ENCODE data around the gene HS6ST3. TPM values are rescaled to one million over a fixed set of nuclear protein-coding genes. Genes with fewer than 3 reads are reported as not detected.
"Not testable (repeated sequence)": the region's sequence is repeated elsewhere in the genome, so short reads cannot be mapped to it uniquely, and the experiment has no call there.

Gene HS6ST3
- total RNA-seq (not detected), polyA plus RNA-seq (under 1 TPM in 1 of 3 donors, not detected in 2; 0.03 TPM)
- long read RNA-seq, donor 1, full-length matches to known transcripts, result 1 of 1 reads
- long read RNA-seq, donor 1, partial matches to known transcripts, result 0 of 1 reads
- long read RNA-seq, donor 1, other reads (novel, unspliced or antisense), result 0 of 1 reads
- long read RNA-seq, donor 2, full-length matches to known transcripts, result 1 of 1 reads
- long read RNA-seq, donor 2, partial matches to known transcripts, result 0 of 1 reads
- long read RNA-seq, donor 2, other reads (novel, unspliced or antisense), result 0 of 1 reads

DNA sequence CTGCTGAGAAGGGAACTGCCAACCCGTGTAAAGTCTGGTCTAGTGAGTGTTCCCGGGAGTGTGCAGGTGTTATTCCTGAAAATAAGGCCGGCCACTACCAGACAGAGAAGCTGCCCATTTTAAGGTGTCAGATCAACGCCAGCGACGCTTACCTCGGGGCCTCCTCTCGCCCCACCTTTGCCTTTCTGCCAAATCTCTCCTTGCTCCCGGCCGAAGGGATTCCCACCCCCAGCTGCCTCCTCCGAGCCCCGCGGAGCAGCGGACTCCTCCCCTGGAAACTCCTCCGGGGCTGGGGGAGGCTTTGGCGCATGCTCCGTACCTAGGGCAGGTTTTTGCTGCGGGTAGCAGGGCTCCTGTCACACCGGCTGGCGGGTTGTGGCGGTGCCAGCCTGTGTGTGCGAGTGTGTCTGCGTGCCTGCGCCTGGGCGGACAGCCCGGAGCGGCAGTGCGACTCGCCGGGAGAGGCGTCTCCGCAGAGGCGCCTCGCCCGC lies at the start of gene HS6ST3:
Gene HS6ST3 (plus strand): TSS at position 359 of the 491 bp plus-strand sequence.
- Histone ChIP-seq H3K4me1 (peaks cover 0 to 20% (median 14%) of the 10 kb centered on the region in 6 donors), H3K9me3 (no peaks in the 10 kb centered on the region), H3K36me3 (no peaks in the 10 kb centered on the region), H3K4me3 (peak within 1 kb of the TSS in 7 of 8 donors; percentile 13 to 64 (median 32)), H3K27me3 (replicated peaks in 1 of 7) (peaks cover 3 to 94% (median 57%) of the 10 kb centered on the region in 7 donors), H3K27ac (no peak within 1 kb of the TSS)
- DNase-seq, result no peak
- TF ChIP-seq, protein P1, sequence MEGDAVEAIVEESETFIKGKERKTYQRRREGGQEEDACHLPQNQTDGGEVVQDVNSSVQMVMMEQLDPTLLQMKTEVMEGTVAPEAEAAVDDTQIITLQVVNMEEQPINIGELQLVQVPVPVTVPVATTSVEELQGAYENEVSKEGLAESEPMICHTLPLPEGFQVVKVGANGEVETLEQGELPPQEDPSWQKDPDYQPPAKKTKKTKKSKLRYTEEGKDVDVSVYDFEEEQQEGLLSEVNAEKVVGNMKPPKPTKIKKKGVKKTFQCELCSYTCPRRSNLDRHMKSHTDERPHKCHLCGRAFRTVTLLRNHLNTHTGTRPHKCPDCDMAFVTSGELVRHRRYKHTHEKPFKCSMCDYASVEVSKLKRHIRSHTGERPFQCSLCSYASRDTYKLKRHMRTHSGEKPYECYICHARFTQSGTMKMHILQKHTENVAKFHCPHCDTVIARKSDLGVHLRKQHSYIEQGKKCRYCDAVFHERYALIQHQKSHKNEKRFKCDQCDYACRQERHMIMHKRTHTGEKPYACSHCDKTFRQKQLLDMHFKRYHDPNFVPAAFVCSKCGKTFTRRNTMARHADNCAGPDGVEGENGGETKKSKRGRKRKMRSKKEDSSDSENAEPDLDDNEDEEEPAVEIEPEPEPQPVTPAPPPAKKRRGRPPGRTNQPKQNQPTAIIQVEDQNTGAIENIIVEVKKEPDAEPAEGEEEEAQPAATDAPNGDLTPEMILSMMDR (IDR thresholded peaks at IDR 0.05 in 8 of 11, conservative IDR thresholded peaks at IDR 0.05 in 3 of 11), result peak in 1 of 11 experiments; percentile 8
- TF ChIP-seq POLR2A (IDR thresholded peaks at IDR 0.05), result no peak
- WGBS, 5 donors, result 1 to 4% (median 2%) methylated on average over 15 to 35 of the region's 35 CpGs
- intact Hi-C loops (cut with DNase I; ENCODE audit: low total_unique reads), result no loop called here

DNA sequence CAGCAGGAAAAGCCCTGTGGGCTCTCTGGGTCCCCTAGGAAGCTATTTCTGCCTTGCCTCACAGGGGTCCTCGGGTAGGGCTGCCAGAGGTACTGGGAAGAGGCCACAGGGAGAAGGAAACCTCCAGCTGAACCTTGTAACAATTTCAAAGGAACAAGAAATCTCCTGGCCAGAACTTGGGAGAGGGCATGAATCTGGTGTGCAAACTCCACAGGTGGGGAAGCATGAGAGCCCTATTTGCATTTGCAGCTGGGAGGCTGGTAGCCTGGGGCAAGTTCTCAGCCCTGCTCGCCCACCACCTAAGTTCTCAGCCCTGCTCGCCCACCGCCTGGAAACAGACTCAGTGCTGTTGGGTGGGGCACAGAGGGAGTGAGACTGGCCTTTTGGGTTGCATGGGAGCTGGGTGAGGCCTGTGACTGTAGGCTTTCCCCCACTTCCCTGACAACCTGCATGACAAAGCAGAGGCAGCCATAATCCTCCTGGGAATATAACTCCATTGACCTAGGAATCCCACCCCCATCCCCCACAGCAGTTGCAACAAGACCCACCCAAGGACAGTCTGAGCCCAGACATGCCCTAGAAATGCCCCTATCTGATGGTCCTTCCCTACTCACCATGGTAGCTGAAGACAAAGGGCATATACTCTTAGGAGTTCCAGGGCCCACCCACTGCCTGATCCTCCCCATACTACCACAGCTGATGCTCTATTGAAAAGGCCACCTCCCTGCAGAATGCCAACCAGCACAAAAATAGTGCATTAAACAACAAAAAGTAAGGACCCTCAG lies 48.4 kb upstream of the HS6ST3 start:
- TF ChIP-seq, protein P1 (IDR thresholded peaks at IDR 0.05 in 8 of 11, conservative IDR thresholded peaks at IDR 0.05 in 3 of 11), result no peak
- no peak for TF ChIP-seq POLR2AphosphoS5 (IDR thresholded peaks at IDR 0.05)
- TF ChIP-seq POLR2A (IDR thresholded peaks at IDR 0.05), result no peak
- peaks cover 0 to 13% (median 5%) of the 10 kb centered on the region in 8 donors for H3K9me3 ChIP-seq
- no peak overlapping the region for H3K4me3 ChIP-seq
- H3K27ac ChIP-seq, result no peak overlapping the region
- WGBS, 5 donors, result 77 to 100% (median 90%) methylated on average over 3 to 4 of the region's 4 CpGs
- intact Hi-C loops (cut with DNase I; ENCODE audit: low total_unique reads), result no loop called here
- H3K36me3 ChIP-seq, result peaks cover 0 to 3% (median 0%) of the 10 kb centered on the region in 6 donors
- no peaks in the 10 kb centered on the region for H3K4me1 ChIP-seq
- DNase-seq, result no peak
- H3K27me3 ChIP-seq (replicated peaks in 1 of 7), result no peaks in the 10 kb centered on the region

DNA sequence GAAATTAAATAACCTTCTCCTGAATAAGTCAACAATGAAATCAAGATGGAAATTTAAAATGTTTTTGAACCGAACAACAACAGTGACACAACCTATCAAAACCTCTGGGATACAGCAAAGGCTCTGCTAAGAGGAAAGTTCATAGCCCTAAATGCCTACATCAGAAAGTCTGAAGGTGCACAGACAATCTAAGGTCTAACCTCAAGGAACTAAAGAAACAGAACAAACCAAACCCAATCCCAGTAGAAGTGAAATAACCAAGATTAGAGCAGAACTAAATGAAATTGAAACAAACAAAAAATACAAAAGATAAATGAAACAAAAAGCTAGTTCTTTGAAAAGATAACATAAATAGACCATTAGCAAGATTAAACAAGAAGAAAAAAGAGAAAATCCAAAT lies 45.7 kb upstream of the HS6ST3 start:
- no peak overlapping the region for H3K27ac ChIP-seq
- 89 to 96% (median 90%) methylated on average over 1 of the region's 1 CpG for WGBS, 5 donors

DNA sequence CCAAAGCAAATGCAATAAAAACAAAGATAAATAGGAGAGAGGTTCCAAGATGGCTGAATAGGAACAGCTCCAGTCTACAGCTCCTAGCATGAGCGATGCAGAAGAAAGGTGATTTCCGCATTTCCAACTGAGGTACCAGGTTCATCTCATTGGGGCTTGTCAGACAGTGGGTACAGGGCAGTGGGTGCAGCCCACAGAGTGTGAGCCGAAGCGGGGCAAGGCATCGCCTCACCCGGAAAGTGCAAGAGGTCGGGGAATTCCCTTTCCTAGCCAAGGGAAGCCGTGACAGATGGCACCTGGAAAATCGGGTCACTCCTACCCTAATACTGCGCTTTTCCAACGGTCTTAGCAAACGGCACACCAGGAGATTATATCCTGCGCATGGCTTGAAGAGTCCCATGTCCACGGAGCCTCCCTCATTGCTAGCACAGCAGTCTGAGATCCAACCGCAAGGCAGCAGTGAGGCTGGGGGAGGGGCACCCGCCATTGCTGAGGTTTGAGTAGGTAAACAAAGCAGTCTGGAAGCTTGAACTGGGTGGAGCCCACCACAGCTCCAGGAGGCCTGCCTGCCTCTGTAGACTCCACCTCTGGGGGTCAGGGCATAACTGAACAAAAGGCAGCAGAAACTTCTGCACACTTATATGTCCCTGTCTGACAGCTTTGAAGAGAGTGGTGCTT lies 43.3 kb upstream of the HS6ST3 start:
- H3K4me3 ChIP-seq; H3K4me1 ChIP-seq; H3K27me3 ChIP-seq (replicated peaks in 1 of 7); H3K27ac ChIP-seq; H3K36me3 ChIP-seq; DNase-seq; intact Hi-C loops (cut with DNase I; ENCODE audit: low total_unique reads): not testable (repeated sequence)
- peaks cover 0 to 18% (median 9%) of the 10 kb centered on the region in 8 donors for H3K9me3 ChIP-seq
- 95 to 98% (median 97%) methylated on average over 16 of the region's 16 CpGs for WGBS, 5 donors

More for the DNA sequence above, 45.7 kb upstream of the HS6ST3 start:
- intact Hi-C loops (cut with DNase I; ENCODE audit: low total_unique reads), result no loop called here
- Histone ChIP-seq H3K9me3 (peaks cover 0 to 18% (median 9%) of the 10 kb centered on the region in 8 donors), H3K27me3 (replicated peaks in 1 of 7) (no peaks in the 10 kb centered on the region), H3K4me3 (no peak overlapping the region), H3K4me1 (no peaks in the 10 kb centered on the region), H3K36me3 (peaks cover 0 to 6% (median 0%) of the 10 kb centered on the region in 6 donors)
- TF ChIP-seq, protein P1 (IDR thresholded peaks at IDR 0.05 in 8 of 11, conservative IDR thresholded peaks at IDR 0.05 in 3 of 11), result no peak
- no peak for TF ChIP-seq POLR2AphosphoS5 (IDR thresholded peaks at IDR 0.05)
- TF ChIP-seq POLR2A (IDR thresholded peaks at IDR 0.05), result no peak
- DNase-seq, result no peak

DNA sequence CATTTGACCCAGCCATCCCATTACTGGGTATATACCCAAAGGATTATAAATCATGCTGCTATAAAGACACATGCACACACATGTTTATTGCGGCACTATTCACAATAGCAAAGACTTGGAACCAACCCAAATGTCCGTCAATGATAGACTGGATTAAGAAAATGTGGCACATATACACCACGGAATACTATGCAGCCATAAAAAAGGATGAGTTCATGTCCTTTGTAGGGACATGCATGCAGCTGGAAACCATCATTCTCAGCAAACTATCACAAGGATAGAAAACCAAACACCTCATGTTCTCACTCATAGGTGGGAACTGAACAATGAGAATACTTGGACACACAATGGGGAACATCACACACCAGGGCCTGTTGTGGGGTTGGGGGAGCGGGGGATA lies 39.0 kb upstream of the HS6ST3 start:
- Histone ChIP-seq H3K27me3 (replicated peaks in 1 of 7) (peaks cover 0 to 25% (median 6%) of the 10 kb centered on the region in 7 donors), H3K4me1 (peaks cover 0 to 13% (median 4%) of the 10 kb centered on the region in 6 donors), H3K9me3 (peaks cover 0 to 12% (median 9%) of the 10 kb centered on the region in 8 donors)
- H3K36me3 ChIP-seq; H3K4me3 ChIP-seq; H3K27ac ChIP-seq; DNase-seq; intact Hi-C loops (cut with DNase I; ENCODE audit: low total_unique reads): not testable (repeated sequence)
- 78 to 92% (median 89%) methylated on average over 2 to 4 of the region's 4 CpGs for WGBS, 5 donors

DNA sequence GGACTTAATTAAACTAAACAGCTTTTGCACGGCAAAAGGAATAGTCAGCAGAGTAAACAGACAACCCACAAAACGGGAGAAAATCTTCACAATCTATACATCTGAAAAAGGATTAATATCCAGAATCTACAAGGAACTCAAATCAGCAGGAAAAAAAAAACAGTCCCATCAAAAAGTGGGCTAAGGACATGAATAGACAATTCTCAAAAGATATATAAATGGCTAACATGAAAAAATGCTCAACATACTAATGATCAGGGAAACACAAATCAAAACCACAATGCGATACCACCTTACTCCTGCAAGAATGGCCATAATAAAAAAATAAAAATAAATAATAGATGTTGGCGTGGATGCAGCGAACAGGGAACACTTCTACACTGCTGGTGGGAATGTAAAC lies 38.4 kb upstream of the HS6ST3 start:
- H3K9me3 ChIP-seq; H3K36me3 ChIP-seq; H3K4me3 ChIP-seq; H3K27ac ChIP-seq; intact Hi-C loops (cut with DNase I; ENCODE audit: low total_unique reads); DNase-seq: not testable (repeated sequence)
- 94 to 97% (median 96%) methylated on average over 5 of the region's 5 CpGs for WGBS, 5 donors
- Histone ChIP-seq H3K27me3 (replicated peaks in 1 of 7) (peaks cover 0 to 25% (median 6%) of the 10 kb centered on the region in 7 donors), H3K4me1 (peaks cover 0 to 13% (median 4%) of the 10 kb centered on the region in 6 donors)

DNA sequence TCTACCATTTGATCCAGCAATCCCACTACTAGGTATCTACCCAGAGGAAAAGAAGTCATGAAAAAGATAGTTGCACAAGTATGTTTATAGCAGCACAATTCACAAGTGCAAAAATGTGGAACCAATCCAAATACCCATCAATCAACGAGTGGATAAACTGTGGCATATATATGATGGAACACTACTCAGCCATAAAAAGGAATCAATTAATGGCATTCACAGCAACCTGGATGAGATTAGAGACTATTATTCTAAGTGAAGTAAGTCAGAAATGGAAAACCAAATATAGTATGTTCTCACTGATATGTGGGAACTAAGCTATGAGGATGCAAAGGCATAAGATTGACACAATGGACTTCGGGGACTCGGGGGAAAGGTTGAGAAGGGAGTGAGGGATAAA lies 38.0 kb upstream of the HS6ST3 start:
- H3K9me3 ChIP-seq; intact Hi-C loops (cut with DNase I; ENCODE audit: low total_unique reads); DNase-seq; H3K27ac ChIP-seq; H3K36me3 ChIP-seq: not testable (repeated sequence)
- WGBS, 5 donors, result 92 to 98% (median 94%) methylated on average over 3 of the region's 3 CpGs
- H3K4me1 ChIP-seq, result peaks cover 0 to 13% (median 4%) of the 10 kb centered on the region in 6 donors
- H3K4me3 ChIP-seq, result peak overlapping the region in 2 of 8 donors; percentile 48 to 78
- peaks cover 0 to 25% (median 6%) of the 10 kb centered on the region in 7 donors for H3K27me3 ChIP-seq (replicated peaks in 1 of 7)

Measured in spleen (tissue), 13 donors.